ENCODE results near the gene CDC42BPB.

Gene CDC42BPB

GRCh38 chr14:102969060-102969791, 88.1 kb downstream of the CDC42BPB start:
- H3K4me3 ChIP-seq (replicated peaks; ENCODE audit: low read depth, low read length): no peak overlapping the region
- TF ChIP-seq CTCF (IDR thresholded peaks at IDR 0.05; ENCODE audit: low read depth, low read length, missing control alignments): no peak
- DNase-seq (ENCODE audit: extremely low read depth, low read depth): no peak

- no peak for TF ChIP-seq CTCF (IDR thresholded peaks at IDR 0.05; ENCODE audit: low read depth, low read length, missing control alignments)
- no peak overlapping the region for H3K4me3 ChIP-seq (replicated peaks; ENCODE audit: low read depth, low read length)
- DNase-seq (ENCODE audit: extremely low read depth, low read depth): no peak
These were observed 89.0 kb downstream of the CDC42BPB start for GRCh38 chr14:102968306-102968705.

GRCh38 chr14:102967506-102967795, 89.9 kb downstream of the CDC42BPB start:
- no peak for TF ChIP-seq CTCF (IDR thresholded peaks at IDR 0.05; ENCODE audit: low read depth, low read length, missing control alignments)
- H3K4me3 ChIP-seq (replicated peaks; ENCODE audit: low read depth, low read length): no peak overlapping the region
- DNase-seq (ENCODE audit: extremely low read depth, low read depth): no peak

- no peak overlapping the region for H3K4me3 ChIP-seq (replicated peaks; ENCODE audit: low read depth, low read length)
- TF ChIP-seq CTCF (IDR thresholded peaks at IDR 0.05; ENCODE audit: low read depth, low read length, missing control alignments): no peak
- DNase-seq (ENCODE audit: extremely low read depth, low read depth): no peak
These were observed 90.5 kb downstream of the CDC42BPB start for GRCh38 chr14:102966681-102967505.

- TF ChIP-seq CTCF (IDR thresholded peaks at IDR 0.05; ENCODE audit: low read depth, low read length, missing control alignments): no peak
- H3K4me3 ChIP-seq (replicated peaks; ENCODE audit: low read depth, low read length): no peak overlapping the region
- DNase-seq (ENCODE audit: extremely low read depth, low read depth): no peak
These were observed 91.2 kb downstream of the CDC42BPB start for GRCh38 chr14:102965971-102966655.

- H3K4me3 ChIP-seq (replicated peaks; ENCODE audit: low read depth, low read length): no peak overlapping the region
- DNase-seq (ENCODE audit: extremely low read depth, low read depth): no peak
These were observed 92.1 kb downstream of the CDC42BPB start for GRCh38 chr14:102965282-102965681.

More at GRCh38 chr14:102965282-102965681, 92.1 kb downstream of the CDC42BPB start:
- no peak for TF ChIP-seq CTCF (IDR thresholded peaks at IDR 0.05; ENCODE audit: low read depth, low read length, missing control alignments)
